ENCODE measurements around the gene TPK1.

- TF ChIP-seq CTCF (IDR thresholded peaks at IDR 0.05) (no peak), POLR2AphosphoS5 (IDR thresholded peaks at IDR 0.05; ENCODE audit: low read depth, low read length) (no peak)
Observed at GRCh38 chr7:144710791-144711190, 125.1 kb downstream of the TPK1 start.

Data from Panc1 (cell line).